GM12864 (cell line): ENCODE results near the gene STX17.
A peak's percentile ranks its signal among the peaks of the same experiment; 100 is the strongest.

Experiments
- DNase-seq: peaks from one replicate; pipeline ENCODE4 v3.0.0-alpha.2; 2011; ENCODE audit warnings: low read depth
- H3K4me3 ChIP-seq: 2 replicates; pipeline ENCODE4 v1.5.1; 2011; ENCODE audit warnings: mild to moderate bottlenecking, low read depth, low read length, control low read depth
- CTCF ChIP-seq: IDR thresholded peaks from 2 replicates; pipeline ENCODE4 v1.5.1; 2011; ENCODE audit warnings: low read depth, mild to moderate bottlenecking, moderate library complexity, low read length, control low read depth, inconsistent platforms; ENCODE audit errors: missing control alignments

The STX17 gene

GRCh38 chr9:99947395-99947794 is 40.9 kb downstream of the STX17 start:
- H3K4me3 ChIP-seq, result no peak overlapping the region
- no peak for DNase-seq
- TF ChIP-seq CTCF, result no peak

GRCh38 chr9:99948482-99948881 is 42.0 kb downstream of the STX17 start:
- no peak for TF ChIP-seq CTCF
- DNase-seq, result no peak
- no peak overlapping the region for H3K4me3 ChIP-seq

DNA sequence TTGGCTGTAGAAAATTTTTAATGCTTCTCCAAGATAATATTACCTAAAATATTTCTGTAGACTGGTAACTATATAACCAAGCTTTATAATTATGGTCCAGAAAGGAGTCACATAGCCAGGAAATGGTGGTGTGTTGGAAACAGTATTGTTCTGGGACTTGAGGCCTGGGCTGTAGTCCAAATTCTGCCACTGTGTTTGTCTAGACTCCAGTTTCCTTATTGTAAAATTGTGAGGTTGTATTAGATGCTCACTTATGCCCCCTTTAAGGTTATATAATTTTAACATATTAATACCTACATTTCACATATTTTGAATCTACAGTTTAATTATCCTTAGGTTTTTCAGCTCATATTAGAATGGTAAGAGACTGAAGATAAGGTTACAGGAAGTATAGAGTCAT is 42.4 kb downstream of the STX17 start:
- DNase-seq, result no peak
- no peak for TF ChIP-seq CTCF
- no peak overlapping the region for H3K4me3 ChIP-seq

DNA sequence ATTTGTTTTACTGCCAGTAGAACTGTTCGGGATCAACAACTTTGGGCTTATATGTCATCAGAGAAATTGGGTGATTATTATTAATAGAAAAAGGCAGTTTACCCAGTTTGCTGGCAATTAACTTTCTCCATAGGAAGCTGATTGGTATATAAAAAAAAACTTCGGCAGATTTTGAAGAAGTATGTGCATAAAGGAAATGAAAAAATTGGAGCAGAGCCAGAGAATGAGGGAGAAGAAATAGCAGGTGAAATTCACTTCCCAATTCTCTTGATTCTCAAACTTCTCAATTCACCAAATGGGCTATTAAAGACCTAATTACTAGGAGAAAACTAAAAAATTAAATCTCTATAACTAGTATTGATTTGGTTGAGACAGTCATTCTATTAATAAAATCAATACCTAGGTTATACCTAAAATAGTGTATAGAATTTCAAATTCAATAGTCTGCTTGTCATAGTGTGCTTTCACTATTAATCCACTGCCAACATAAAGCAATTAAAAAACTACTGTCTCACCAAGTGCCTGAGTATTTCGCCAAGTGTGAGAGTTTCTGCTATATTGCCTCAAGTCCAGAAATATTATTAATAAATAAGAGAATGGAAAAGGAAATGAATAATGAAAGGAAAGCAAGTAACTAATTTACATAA is 47.5 kb downstream of the STX17 start:
- H3K4me3 ChIP-seq, result no peak overlapping the region
- DNase-seq, result no peak
- TF ChIP-seq CTCF, result no peak

- no peak for TF ChIP-seq CTCF
- no peak overlapping the region for H3K4me3 ChIP-seq
- DNase-seq, result peak; percentile 8
Observed at GRCh38 chr9:99954819-99955218, 48.4 kb downstream of the STX17 start.

GRCh38 chr9:99955606-99956005 is 49.2 kb downstream of the STX17 start:
- no peak overlapping the region for H3K4me3 ChIP-seq
- no peak for DNase-seq
- no peak for TF ChIP-seq CTCF

- no peak overlapping the region for H3K4me3 ChIP-seq
- DNase-seq, result no peak
- TF ChIP-seq CTCF, result no peak
Observed at GRCh38 chr9:99962680-99963261, 56.3 kb downstream of the STX17 start.
